Measurements from ENCODE around the gene XPO6. TPM values are rescaled to one million over a fixed set of nuclear protein-coding genes. Genes with fewer than 3 reads are reported as not detected.
A peak's percentile ranks its signal among the peaks of the same experiment; 100 is the strongest.

The XPO6 gene
- total RNA-seq, 1 donor from 2014 or later = 84.8 TPM

- no peak overlapping the region for H3K4me3 ChIP-seq (ENCODE audit: low read depth, low read length)
- peaks cover 13% of the 10 kb centered on the region for H3K36me3 ChIP-seq (ENCODE audit: control insufficient read depth, insufficient read depth, low read length)
- no peaks in the 10 kb centered on the region for H3K27me3 ChIP-seq (ENCODE audit: control insufficient read depth, insufficient read depth, low read length)
- FAIRE-seq (no peak), DNase-seq (ENCODE audit: low read depth) (no peak)
- no peak for TF ChIP-seq CTCF (IDR thresholded peaks at IDR 0.05; ENCODE audit: insufficient read depth, low read length, severe bottlenecking)
These were observed 46.2 kb downstream of the XPO6 start for GRCh38 chr16:28165598-28165997.

GRCh38 chr16:28164140-28164539 is 47.6 kb downstream of the XPO6 start:
- peak; percentile 35 for DNase-seq (ENCODE audit: low read depth)
- Histone ChIP-seq H3K27me3 (ENCODE audit: control insufficient read depth, insufficient read depth, low read length) (no peaks in the 10 kb centered on the region), H3K4me3 (ENCODE audit: low read depth, low read length) (no peak overlapping the region), H3K36me3 (ENCODE audit: control insufficient read depth, insufficient read depth, low read length) (peaks cover 8% of the 10 kb centered on the region)
- FAIRE-seq = no peak
- TF ChIP-seq CTCF (IDR thresholded peaks at IDR 0.05; ENCODE audit: insufficient read depth, low read length, severe bottlenecking) = no peak

GRCh38 chr16:28163699-28164098 is 48.1 kb downstream of the XPO6 start:
- no peaks in the 10 kb centered on the region for H3K27me3 ChIP-seq (ENCODE audit: control insufficient read depth, insufficient read depth, low read length)
- FAIRE-seq (no peak), DNase-seq (ENCODE audit: low read depth) (no peak)
- H3K36me3 ChIP-seq (ENCODE audit: control insufficient read depth, insufficient read depth, low read length) = peaks cover 7% of the 10 kb centered on the region
- H3K4me3 ChIP-seq (ENCODE audit: low read depth, low read length) = no peak overlapping the region
- TF ChIP-seq CTCF (IDR thresholded peaks at IDR 0.05; ENCODE audit: insufficient read depth, low read length, severe bottlenecking) = no peak

GRCh38 chr16:28162326-28162877 is 49.4 kb downstream of the XPO6 start:
- H3K4me3 ChIP-seq (ENCODE audit: low read depth, low read length) = no peak overlapping the region
- H3K27me3 ChIP-seq (ENCODE audit: control insufficient read depth, insufficient read depth, low read length) = no peaks in the 10 kb centered on the region
- H3K36me3 ChIP-seq (ENCODE audit: control insufficient read depth, insufficient read depth, low read length) = peaks cover 9% of the 10 kb centered on the region
- DNase-seq (ENCODE audit: low read depth) = no peak
- FAIRE-seq = no peak
- TF ChIP-seq CTCF (IDR thresholded peaks at IDR 0.05; ENCODE audit: insufficient read depth, low read length, severe bottlenecking) = no peak

- FAIRE-seq (no peak), DNase-seq (ENCODE audit: low read depth) (no peak)
- peaks cover 10% of the 10 kb centered on the region for H3K36me3 ChIP-seq (ENCODE audit: control insufficient read depth, insufficient read depth, low read length)
- TF ChIP-seq CTCF (IDR thresholded peaks at IDR 0.05; ENCODE audit: insufficient read depth, low read length, severe bottlenecking) = no peak
- H3K27me3 ChIP-seq (ENCODE audit: control insufficient read depth, insufficient read depth, low read length) = no peaks in the 10 kb centered on the region
- H3K4me3 ChIP-seq (ENCODE audit: low read depth, low read length) = no peak overlapping the region
These were observed 50.1 kb downstream of the XPO6 start for GRCh38 chr16:28161626-28162025.

GRCh38 chr16:28158136-28158535 is 53.6 kb downstream of the XPO6 start:
- no peak for TF ChIP-seq CTCF (IDR thresholded peaks at IDR 0.05; ENCODE audit: insufficient read depth, low read length, severe bottlenecking)
- peaks cover 14% of the 10 kb centered on the region for H3K36me3 ChIP-seq (ENCODE audit: control insufficient read depth, insufficient read depth, low read length)
- H3K4me3 ChIP-seq (ENCODE audit: low read depth, low read length) = no peak overlapping the region
- no peaks in the 10 kb centered on the region for H3K27me3 ChIP-seq (ENCODE audit: control insufficient read depth, insufficient read depth, low read length)
- no peak for FAIRE-seq
- DNase-seq (ENCODE audit: low read depth) = no peak

All from bronchial epithelial cell (primary cell).